SK-N-MC (cell line): ENCODE results near the gene KRTAP4-1.
"Not testable (repeated sequence)": the region's sequence is repeated elsewhere in the genome, so short reads cannot be mapped to it uniquely, and the experiment has no call there.

ENCODE experiments used
- DNase-seq: peaks from one replicate; pipeline ENCODE4 v3.0.0-alpha.2; 2011; ENCODE audit warnings: low read depth, low spot score
- H3K27ac ChIP-seq: fragments of 200-600 bp; sonication (generic); 2 replicates; pipeline ENCODE4 v1.5.1; 2016; ENCODE audit warnings: mixed run types
- H3K36me3 ChIP-seq: fragments of 200-600 bp; sonication (generic); 2 replicates; pipeline ENCODE4 v1.6.1; 2017; ENCODE audit warnings: antibody characterized with exemption, low read length, mixed read lengths; ENCODE audit not compliant: insufficient read depth
- H3K4me3 ChIP-seq: fragments of 200-600 bp; sonication (generic); 2 replicates; pipeline ENCODE4 v1.5.1; 2016
- H3K9ac ChIP-seq: fragments of 200-600 bp; sonication (generic); 2 replicates; pipeline ENCODE4 v1.8.0; 2017; ENCODE audit warnings: mixed run types, mixed read lengths; ENCODE audit not compliant: insufficient read length
- H3K9me3 ChIP-seq: fragments of 200-600 bp; sonication (generic); 2 replicates; pipeline ENCODE4 v1.6.1; 2017; ENCODE audit warnings: low read depth, mild to moderate bottlenecking, antibody characterized with exemption, low read length, moderate library complexity, mixed read lengths
- EZH2 ChIP-seq: fragments of 200-600 bp; sonication (generic); IDR thresholded peaks from one replicate; pipeline ENCODE4 v1.6.1; 2017; ENCODE audit warnings: antibody characterized with exemption
- FOXP2 ChIP-seq: optimal IDR thresholded peaks from 2 replicates; pipeline ENCODE3; 2011; ENCODE audit warnings: mild to moderate bottlenecking, moderate library complexity; ENCODE audit not compliant: insufficient read depth; ENCODE audit errors: extremely low read length, control extremely low read depth
- POLR2AphosphoS5 ChIP-seq: IDR thresholded peaks from 2 replicates; pipeline ENCODE4 v1.6.1; 2012; ENCODE audit warnings: mild to moderate bottlenecking, low read depth, low read length, borderline replicate concordance

The KRTAP4-1 gene

GRCh38 chr17:41178843-41179616 lies 5.7 kb downstream of the KRTAP4-1 start:
- Histone ChIP-seq H3K9me3 (no peaks in the 10 kb centered on the region), H3K27ac (no peak overlapping the region), H3K4me3 (no peak overlapping the region), H3K36me3 (no peaks in the 10 kb centered on the region), H3K9ac (no peak overlapping the region)
- no peak for DNase-seq
- TF ChIP-seq FOXP2 (no peak), EZH2 (no peak), POLR2AphosphoS5 (no peak)

GRCh38 chr17:41178341-41178740 lies 6.4 kb downstream of the KRTAP4-1 start:
- H3K36me3 ChIP-seq, result no peaks in the 10 kb centered on the region
- no peak overlapping the region for H3K4me3 ChIP-seq
- no peak overlapping the region for H3K27ac ChIP-seq
- no peak for DNase-seq
- TF ChIP-seq EZH2, result no peak
- no peak for TF ChIP-seq FOXP2
- TF ChIP-seq POLR2AphosphoS5, result no peak
- no peak overlapping the region for H3K9ac ChIP-seq
- H3K9me3 ChIP-seq, result no peaks in the 10 kb centered on the region

- no peak within 1 kb of the TSS for H3K27ac ChIP-seq
- TF ChIP-seq FOXP2 (no peak), POLR2AphosphoS5 (no peak), EZH2 (no peak)
- H3K9ac ChIP-seq, result no peak within 1 kb of the TSS
- no peaks in the 10 kb centered on the region for H3K36me3 ChIP-seq
- DNase-seq, result no peak
- no peaks in the 10 kb centered on the region for H3K9me3 ChIP-seq
- no peak within 1 kb of the TSS for H3K4me3 ChIP-seq
These were observed 6.9 kb downstream of the KRTAP4-1 start, which contains the start of gene KRTAP4-2 for GRCh38 chr17:41177727-41178271. Gene KRTAP4-2 (minus strand): TSS chr17:41178221. CDS start chr17:41178164, 57 bp downstream.

GRCh38 chr17:41176744-41177387 lies 7.8 kb downstream of the KRTAP4-1 start:
- Histone ChIP-seq H3K27ac (no peak overlapping the region), H3K4me3 (no peak overlapping the region), H3K9ac (no peak overlapping the region), H3K9me3 (no peaks in the 10 kb centered on the region), H3K36me3 (no peaks in the 10 kb centered on the region)
- DNase-seq, result no peak
- TF ChIP-seq POLR2AphosphoS5 (no peak), FOXP2 (no peak)

GRCh38 chr17:41171886-41172285 lies 12.8 kb downstream of the KRTAP4-1 start:
- DNase-seq, result no peak
- no peak for TF ChIP-seq FOXP2
- TF ChIP-seq POLR2AphosphoS5, result no peak
- TF ChIP-seq EZH2, result no peak
- H3K4me3 ChIP-seq, result no peak overlapping the region
- H3K9ac ChIP-seq, result no peak overlapping the region
- H3K27ac ChIP-seq, result no peak overlapping the region
- H3K9me3 ChIP-seq, result no peaks in the 10 kb centered on the region
- no peaks in the 10 kb centered on the region for H3K36me3 ChIP-seq

- Histone ChIP-seq H3K27ac (peak within 1 kb of the TSS; percentile 77), H3K9me3 (0 out of 2 replicates have a peak, but pooled peaks cover 3% of the 10 kb centered on the region), H3K4me3 (peak within 1 kb of the TSS; percentile 46), H3K9ac (peak within 1 kb of the TSS; percentile 13), H3K36me3 (no peaks in the 10 kb centered on the region)
- DNase-seq, result no peak
- TF ChIP-seq POLR2AphosphoS5 (no peak), FOXP2 (no peak), EZH2 (no peak)
These were observed 16.6 kb downstream of the KRTAP4-1 start, which contains the start of gene KRTAP4-3 for GRCh38 chr17:41168121-41168520. Gene KRTAP4-3 (minus strand): TSS chr17:41168221. CDS start chr17:41168172, 49 bp downstream.

- H3K36me3 ChIP-seq, result no peaks in the 10 kb centered on the region
- peak overlapping the region; percentile 46 for H3K4me3 ChIP-seq
- 0 out of 2 replicates have a peak, but pooled peaks cover 3% of the 10 kb centered on the region for H3K9me3 ChIP-seq
- no peak for DNase-seq
- TF ChIP-seq FOXP2, result no peak
- no peak for TF ChIP-seq POLR2AphosphoS5
- peak overlapping the region; percentile 73 for H3K27ac ChIP-seq
- H3K9ac ChIP-seq, result no peak overlapping the region
These were observed 17.1 kb downstream of the KRTAP4-1 start for GRCh38 chr17:41167561-41167960.

- no peak overlapping the region for H3K4me3 ChIP-seq
- TF ChIP-seq POLR2AphosphoS5, result no peak
- no peak overlapping the region for H3K9ac ChIP-seq
- no peak for DNase-seq
- no peaks in the 10 kb centered on the region for H3K36me3 ChIP-seq
- 0 out of 2 replicates have a peak, but pooled peaks cover 3% of the 10 kb centered on the region for H3K9me3 ChIP-seq
- H3K27ac ChIP-seq, result peak overlapping the region; percentile 42; the same call in 1 of the 2 replicates
These were observed 20.9 kb downstream of the KRTAP4-1 start for GRCh38 chr17:41163828-41164227.

- DNase-seq, result no peak
- no peaks in the 10 kb centered on the region for H3K36me3 ChIP-seq
- H3K9me3 ChIP-seq, result 0 out of 2 replicates have a peak, but pooled peaks cover 3% of the 10 kb centered on the region
- H3K9ac ChIP-seq, result no peak within 1 kb of the TSS
- H3K4me3 ChIP-seq, result no peak within 1 kb of the TSS
- H3K27ac ChIP-seq, result no peak within 1 kb of the TSS
- TF ChIP-seq POLR2AphosphoS5 (no peak), FOXP2 (no peak), EZH2 (no peak)
These were observed 24.1 kb downstream of the KRTAP4-1 start, which contains the start of gene KRTAP4-4 for GRCh38 chr17:41160648-41161047. Gene KRTAP4-4 (minus strand): TSS chr17:41160748. CDS start chr17:41160691, 57 bp downstream.

GRCh38 chr17:41160190-41160589 lies 24.5 kb downstream of the KRTAP4-1 start:
- H3K4me3 ChIP-seq, H3K27ac ChIP-seq, H3K36me3 ChIP-seq, DNase-seq, H3K9ac ChIP-seq, H3K9me3 ChIP-seq: not testable (repeated sequence)
